GM12891 (cell line): Measurements from ENCODE around the gene RNU2-63P.

ENCODE experiments used
- PAX5 ChIP-seq: IDR thresholded peaks from 2 replicates; pipeline ENCODE4 v1.6.1; 2011; ENCODE audit warnings: low read length, moderate library complexity, mild to moderate bottlenecking; ENCODE audit not compliant: insufficient read depth, severe bottlenecking
- POLR2A ChIP-seq: IDR thresholded peaks from 2 replicates; pipeline ENCODE4 v1.6.1; 2011; ENCODE audit warnings: low read depth, low read length, control low read depth
- POLR2AphosphoS5 ChIP-seq: IDR thresholded peaks from 2 replicates; pipeline ENCODE4 v1.6.1; 2011; ENCODE audit warnings: low read depth, low read length, control low read depth
- TAF1 ChIP-seq: IDR thresholded peaks from 2 replicates; pipeline ENCODE4 v1.6.1; 2011; ENCODE audit warnings: low read depth, low read length, control low read depth

- TF ChIP-seq POLR2A (no peak), TAF1 (no peak), POLR2AphosphoS5 (no peak), PAX5 (no peak)
These were observed 2.6 kb upstream of the RNU2-63P start for GRCh38 chr2:88018909-88019308.
